Endothelial cell (in vitro differentiated cells): ENCODE data around the gene CASK. TPM values are rescaled to one million over a fixed set of nuclear protein-coding genes. Genes with fewer than 3 reads are reported as not detected.

Experiments used
- DNase-seq: peaks from one replicate; pipeline ENCODE4 v3.0.0; 2021; ENCODE audit warnings: low spot score
- H3K27ac Mint-ChIP-seq: one replicate; pipeline ENCODE4 v1.8.0; 2021; ENCODE audit warnings: mixed read lengths, inconsistent platforms; ENCODE audit not compliant: unreplicated experiment
- H3K27me3 Mint-ChIP-seq: one replicate; pipeline ENCODE4 v1.8.0; 2021; ENCODE audit warnings: mild to moderate bottlenecking, moderate library complexity, mixed read lengths, inconsistent platforms; ENCODE audit not compliant: unreplicated experiment
- H3K36me3 Mint-ChIP-seq: one replicate; pipeline ENCODE4 v1.8.0; 2021; ENCODE audit warnings: mild to moderate bottlenecking, low read depth, mixed read lengths, inconsistent platforms; ENCODE audit not compliant: unreplicated experiment
- H3K4me1 Mint-ChIP-seq: one replicate; pipeline ENCODE4 v1.8.0; 2021; ENCODE audit warnings: mild to moderate bottlenecking, mixed read lengths, inconsistent platforms; ENCODE audit not compliant: unreplicated experiment
- H3K4me3 Mint-ChIP-seq: one replicate; pipeline ENCODE4 v1.8.0; 2021; ENCODE audit warnings: mild to moderate bottlenecking, mixed read lengths, inconsistent platforms; ENCODE audit not compliant: unreplicated experiment
- H3K9me3 Mint-ChIP-seq: one replicate; pipeline ENCODE4 v1.8.0; 2021; ENCODE audit warnings: mixed read lengths, inconsistent platforms; ENCODE audit not compliant: unreplicated experiment
- total RNA-seq: library from RNA; stranded (reverse); fragmentation: NEBNext Ultra II Directional; extraction: Animal tissue kit (Norgen Biotek cat#: 25700); gene quantifications from one replicate; pipeline ENCODE4 v1.2.1, GENCODE V29; 2021; ENCODE audit not compliant: unreplicated experiment
- TF ChIP-seq, protein P1 (sequence below): fragments of 200-600 bp; sonication (generic); IDR thresholded peaks from one replicate; pipeline ENCODE4 v1.5.0; 2021; ENCODE audit warnings: antibody characterized with exemption; ENCODE audit not compliant: unreplicated experiment

The CASK gene
- total RNA-seq, 1 donor from 2014 or later, result 62.5 TPM

DNA sequence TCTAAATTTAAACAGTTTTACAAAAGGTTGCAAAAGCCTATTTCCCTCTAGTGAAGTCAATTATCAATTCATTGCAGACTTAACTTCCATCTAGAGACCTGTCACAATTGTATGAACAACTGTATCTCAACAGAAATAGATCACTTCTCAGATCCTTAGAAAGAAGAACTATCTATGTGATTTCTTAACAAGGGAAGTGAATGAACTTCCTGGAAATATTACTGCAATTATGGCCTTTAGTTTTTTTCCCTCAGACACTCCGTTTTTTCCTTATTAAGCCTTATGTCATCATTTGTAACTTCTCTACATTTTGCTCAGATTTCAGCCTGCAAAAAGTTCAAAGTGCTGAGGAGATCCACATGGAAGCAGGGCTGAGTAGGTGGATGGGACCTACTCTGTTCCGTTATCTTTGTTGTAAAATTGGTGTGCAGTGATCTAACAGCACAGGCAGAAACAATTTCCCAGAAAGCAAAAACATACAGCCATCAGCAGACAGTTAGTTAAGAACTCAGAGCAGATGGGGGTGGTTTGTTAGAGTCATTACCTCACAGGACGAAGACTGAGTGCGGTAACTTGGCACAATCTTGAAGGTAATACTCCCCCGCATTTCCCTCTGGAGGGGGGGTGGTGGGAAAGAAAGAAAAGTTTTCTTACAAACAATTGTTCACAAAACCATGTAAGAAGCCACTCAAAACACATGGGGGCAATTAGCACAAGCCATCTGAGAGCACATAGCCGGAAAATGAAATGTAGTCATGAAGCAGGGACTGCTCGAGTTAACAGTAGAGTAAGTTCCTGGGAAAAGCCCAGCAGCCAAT is 363.9 kb downstream of the CASK start:
- H3K27me3 Mint-ChIP-seq, result peaks cover 1% of the 10 kb centered on the region
- no peak overlapping the region for H3K4me3 Mint-ChIP-seq
- H3K27ac Mint-ChIP-seq, result peak overlapping the region; percentile 18
- H3K9me3 Mint-ChIP-seq, result no peaks in the 10 kb centered on the region
- H3K36me3 Mint-ChIP-seq, result no peaks in the 10 kb centered on the region
- DNase-seq, result no peak
- peaks cover 5% of the 10 kb centered on the region for H3K4me1 Mint-ChIP-seq
- TF ChIP-seq, protein P1, sequence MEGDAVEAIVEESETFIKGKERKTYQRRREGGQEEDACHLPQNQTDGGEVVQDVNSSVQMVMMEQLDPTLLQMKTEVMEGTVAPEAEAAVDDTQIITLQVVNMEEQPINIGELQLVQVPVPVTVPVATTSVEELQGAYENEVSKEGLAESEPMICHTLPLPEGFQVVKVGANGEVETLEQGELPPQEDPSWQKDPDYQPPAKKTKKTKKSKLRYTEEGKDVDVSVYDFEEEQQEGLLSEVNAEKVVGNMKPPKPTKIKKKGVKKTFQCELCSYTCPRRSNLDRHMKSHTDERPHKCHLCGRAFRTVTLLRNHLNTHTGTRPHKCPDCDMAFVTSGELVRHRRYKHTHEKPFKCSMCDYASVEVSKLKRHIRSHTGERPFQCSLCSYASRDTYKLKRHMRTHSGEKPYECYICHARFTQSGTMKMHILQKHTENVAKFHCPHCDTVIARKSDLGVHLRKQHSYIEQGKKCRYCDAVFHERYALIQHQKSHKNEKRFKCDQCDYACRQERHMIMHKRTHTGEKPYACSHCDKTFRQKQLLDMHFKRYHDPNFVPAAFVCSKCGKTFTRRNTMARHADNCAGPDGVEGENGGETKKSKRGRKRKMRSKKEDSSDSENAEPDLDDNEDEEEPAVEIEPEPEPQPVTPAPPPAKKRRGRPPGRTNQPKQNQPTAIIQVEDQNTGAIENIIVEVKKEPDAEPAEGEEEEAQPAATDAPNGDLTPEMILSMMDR, result no peak

DNA sequence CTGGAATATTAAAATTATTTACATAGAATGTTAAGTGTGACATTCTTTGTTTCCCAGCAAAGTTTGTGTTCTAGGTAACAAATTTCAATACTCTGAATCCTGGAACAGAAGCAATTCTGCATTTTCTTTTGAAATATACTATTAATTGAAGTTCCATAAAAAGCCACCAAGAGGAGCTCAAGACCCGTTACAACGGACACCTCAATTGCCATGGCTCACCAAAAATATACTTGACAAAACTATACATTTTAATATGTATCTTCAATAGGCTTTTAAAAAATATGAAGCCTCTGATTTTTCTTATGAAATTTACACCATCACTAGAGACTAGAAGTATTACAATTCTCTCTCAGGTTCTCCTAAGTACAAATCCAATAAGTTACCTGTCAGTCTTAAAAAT is 364.8 kb downstream of the CASK start:
- no peak overlapping the region for H3K4me3 Mint-ChIP-seq
- DNase-seq, result no peak
- H3K27me3 Mint-ChIP-seq, result peaks cover 1% of the 10 kb centered on the region
- H3K27ac Mint-ChIP-seq, result no peak overlapping the region
- H3K36me3 Mint-ChIP-seq, result no peaks in the 10 kb centered on the region
- H3K9me3 Mint-ChIP-seq, result no peaks in the 10 kb centered on the region
- TF ChIP-seq, protein P1, result no peak
- H3K4me1 Mint-ChIP-seq, result peaks cover 5% of the 10 kb centered on the region

GRCh38 chrX:41556958-41557357 is 366.4 kb downstream of the CASK start:
- peaks cover 5% of the 10 kb centered on the region for H3K4me1 Mint-ChIP-seq
- no peaks in the 10 kb centered on the region for H3K36me3 Mint-ChIP-seq
- H3K4me3 Mint-ChIP-seq, result no peak overlapping the region
- no peak for DNase-seq
- H3K27me3 Mint-ChIP-seq, result no peaks in the 10 kb centered on the region
- H3K9me3 Mint-ChIP-seq, result no peaks in the 10 kb centered on the region
- TF ChIP-seq, protein P1, result no peak
- no peak overlapping the region for H3K27ac Mint-ChIP-seq

DNA sequence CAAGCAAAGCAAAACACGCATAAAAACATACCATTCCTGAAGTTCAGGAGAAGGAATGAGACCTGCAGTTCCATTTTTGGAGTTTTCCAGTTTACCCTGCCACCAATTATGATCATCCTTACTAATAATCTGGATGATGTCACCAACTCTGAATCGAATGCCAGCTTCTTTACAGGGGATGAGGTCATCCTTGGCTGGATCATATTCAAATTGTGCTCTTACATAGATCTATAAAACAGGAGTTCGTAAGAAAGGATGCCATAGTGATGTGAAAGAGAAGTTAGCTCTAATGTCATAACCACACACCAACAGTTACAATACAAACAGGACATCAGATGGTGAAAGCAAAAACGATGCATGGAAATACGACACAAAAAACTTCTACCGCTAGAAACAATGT is 369.7 kb downstream of the CASK start:
- H3K4me3 Mint-ChIP-seq, result no peak overlapping the region
- no peak for DNase-seq
- H3K9me3 Mint-ChIP-seq, result no peaks in the 10 kb centered on the region
- no peak overlapping the region for H3K27ac Mint-ChIP-seq
- TF ChIP-seq, protein P1, result no peak
- H3K27me3 Mint-ChIP-seq, result no peaks in the 10 kb centered on the region
- H3K36me3 Mint-ChIP-seq, result peaks cover 2% of the 10 kb centered on the region
- H3K4me1 Mint-ChIP-seq, result no peaks in the 10 kb centered on the region

- H3K36me3 Mint-ChIP-seq, result peaks cover 4% of the 10 kb centered on the region
- no peaks in the 10 kb centered on the region for H3K4me1 Mint-ChIP-seq
- no peak overlapping the region for H3K4me3 Mint-ChIP-seq
- no peaks in the 10 kb centered on the region for H3K9me3 Mint-ChIP-seq
- TF ChIP-seq, protein P1, result no peak
- no peaks in the 10 kb centered on the region for H3K27me3 Mint-ChIP-seq
- no peak overlapping the region for H3K27ac Mint-ChIP-seq
- DNase-seq, result no peak
These were observed 374.9 kb downstream of the CASK start for GRCh38 chrX:41548411-41548810.
